Bone marrow (tissue), 2 donors: ENCODE measurements around the gene SRR.
"Not testable (repeated sequence)": the region's sequence is repeated elsewhere in the genome, so short reads cannot be mapped to it uniquely, and the experiment has no call there.

Experiments used
- DNase-seq, 2 donors: peaks; one replicate each; lab custom pipeline; 2025; lab: John Stamatoyannopoulos, UW

SRR gene

DNA sequence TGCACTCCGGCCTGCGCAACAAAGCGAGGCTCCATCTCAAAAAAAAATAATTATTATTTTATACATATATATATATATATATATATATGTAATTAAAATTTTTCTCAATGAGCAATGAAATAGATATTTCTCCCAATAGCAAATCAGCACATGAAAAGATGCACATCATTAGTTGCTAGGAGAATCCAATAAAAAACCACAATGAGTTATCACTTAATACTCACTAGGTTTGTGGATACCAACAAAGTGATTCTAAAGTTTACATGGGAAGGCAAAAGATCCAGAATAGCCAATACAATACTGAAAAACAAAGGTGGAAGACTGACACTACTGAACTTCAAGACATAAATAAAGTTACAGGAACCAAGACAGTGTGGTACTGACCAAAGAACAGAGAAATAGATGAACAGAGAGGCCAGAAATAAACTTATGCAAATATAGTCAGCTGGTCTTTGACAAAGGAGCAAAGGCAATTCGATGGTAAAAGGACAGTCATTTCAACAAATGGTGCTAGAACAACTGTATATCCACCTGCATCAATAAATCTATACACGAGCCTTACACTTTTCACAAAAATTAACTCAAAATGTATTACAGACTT is 13.8 kb upstream of the SRR start:
- no peak for DNase-seq

GRCh38 chr17:2292100-2292499 is 11.7 kb upstream of the SRR start:
- no peak for DNase-seq

GRCh38 chr17:2295575-2295974 is 8.2 kb upstream of the SRR start:
- DNase-seq = no peak

- DNase-seq = no peak
Measured at GRCh38 chr17:2297023-2297422, 6.7 kb upstream of the SRR start.

GRCh38 chr17:2299136-2299535 is 4.6 kb upstream of the SRR start:
- no peak for DNase-seq

- no peak for DNase-seq
Measured at GRCh38 chr17:2299756-2300155, 4.0 kb upstream of the SRR start.

DNA sequence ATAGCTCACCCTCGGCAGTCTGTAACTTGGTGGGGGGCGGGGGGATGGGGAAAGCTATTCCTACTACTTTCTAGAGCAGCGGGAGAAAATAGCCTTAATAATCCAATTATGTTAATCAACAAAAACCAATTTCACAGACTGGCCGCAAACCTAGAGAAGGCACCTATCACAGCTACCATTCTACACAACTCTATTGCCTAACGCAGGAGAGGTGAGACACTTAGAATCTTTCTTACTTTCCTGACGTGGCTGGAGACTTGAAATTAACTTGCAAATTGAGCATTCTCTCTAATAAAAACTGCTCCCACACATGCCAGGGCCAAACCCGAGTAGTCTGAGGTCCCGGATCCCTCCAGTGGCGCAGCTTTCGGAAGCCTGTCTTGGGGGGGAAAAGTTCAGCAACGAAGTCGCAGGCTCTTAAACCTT is 959 bp upstream of the SRR start:
- no peak for DNase-seq

DNA sequence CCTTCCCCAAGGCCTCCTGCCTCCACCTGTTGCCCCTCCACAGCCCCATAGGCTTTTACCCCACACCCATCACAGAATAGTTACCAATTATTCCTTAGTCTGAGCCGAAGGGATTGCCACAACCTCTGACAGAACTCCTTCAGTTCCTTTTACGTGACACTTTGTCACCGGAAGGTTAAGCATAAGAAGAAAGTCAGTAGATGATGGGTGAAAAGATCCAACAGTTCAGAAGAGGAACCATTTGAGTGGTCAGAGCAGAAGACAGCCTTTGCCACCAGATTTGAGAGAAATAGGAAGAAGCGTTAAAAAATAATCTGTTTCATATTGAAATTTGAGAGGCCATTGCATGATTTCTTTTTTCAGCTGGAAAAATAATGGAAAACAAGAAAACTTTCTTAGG is 1.2 kb downstream of the SRR start:
- DNase-seq = no peak

DNA sequence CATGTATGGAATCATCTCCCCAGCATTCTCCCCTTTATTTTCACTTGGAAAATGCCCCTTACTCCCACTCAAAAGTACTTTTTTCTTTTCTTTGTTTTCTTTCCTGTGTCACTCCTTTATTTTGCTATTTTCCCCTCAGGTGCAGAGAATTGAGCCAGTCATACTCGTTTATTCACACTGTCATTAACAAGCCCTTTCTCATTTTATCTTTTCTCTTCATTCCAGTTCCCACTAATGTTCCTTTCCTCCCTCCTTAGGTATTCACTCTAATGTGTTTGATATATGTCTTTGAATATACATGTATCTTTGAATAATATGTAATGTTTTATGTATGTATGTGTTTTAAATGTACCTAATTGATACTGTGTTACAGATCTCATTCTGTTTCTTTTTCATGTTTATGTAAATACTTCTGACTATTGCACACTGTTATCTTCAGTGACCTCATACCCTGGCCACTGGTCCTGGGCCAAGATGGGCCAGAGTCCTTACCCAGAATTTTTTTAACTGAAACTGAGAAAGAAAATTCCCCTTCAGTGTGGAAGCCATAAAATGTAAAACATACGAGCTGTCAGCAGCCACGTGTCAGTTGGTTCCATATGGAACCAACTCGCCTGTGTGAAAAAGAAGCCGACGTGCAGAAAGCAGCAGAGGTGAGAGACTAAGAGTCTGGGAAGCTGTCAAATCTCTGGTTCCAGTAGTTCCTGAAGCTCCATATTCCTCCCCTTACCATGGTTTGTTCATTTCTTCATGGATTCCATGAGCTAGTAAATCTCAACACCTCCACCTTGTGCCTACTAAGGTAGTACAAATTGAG is 5.8 kb downstream of the SRR start:
- no peak for DNase-seq

- no peak for DNase-seq
Measured at GRCh38 chr17:2312736-2313135, 9.0 kb downstream of the SRR start.

DNA sequence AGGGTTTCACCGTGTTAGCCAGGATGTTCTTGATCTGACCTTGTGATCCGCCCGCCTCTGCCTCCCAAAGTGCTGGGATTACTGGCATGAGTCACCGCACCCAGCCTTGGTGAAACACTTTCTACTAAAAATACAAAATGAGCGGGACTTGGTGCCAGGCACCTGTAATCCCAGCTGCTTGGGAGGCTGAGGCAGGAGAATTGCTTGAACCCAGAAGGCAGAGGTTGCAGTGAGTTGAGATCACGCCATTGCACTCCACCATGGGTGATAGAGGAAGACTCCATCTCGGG is 13.1 kb downstream of the SRR start:
- DNase-seq = not testable (repeated sequence)

GRCh38 chr17:2317796-2318195 is 14.0 kb downstream of the SRR start:
- DNase-seq = no peak

- DNase-seq = no peak
Measured at GRCh38 chr17:2319051-2319450, 15.3 kb downstream of the SRR start.

DNA sequence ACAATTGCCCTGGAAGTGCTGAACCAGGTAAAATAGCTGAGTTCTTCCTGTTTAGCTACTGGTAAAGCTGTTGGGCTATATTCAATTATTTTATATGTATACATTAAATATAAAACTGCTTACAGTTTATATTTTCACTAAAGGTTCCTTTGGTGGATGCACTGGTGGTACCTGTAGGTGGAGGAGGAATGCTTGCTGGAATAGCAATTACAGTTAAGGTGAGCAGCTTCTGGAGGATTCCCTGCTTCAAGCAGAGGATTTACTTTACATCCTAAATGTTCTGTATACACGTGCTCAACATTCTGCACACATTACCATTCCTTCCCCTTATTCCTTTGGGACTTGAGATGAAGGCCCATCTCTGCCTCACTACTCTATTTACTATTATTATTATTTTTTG is 17.6 kb downstream of the SRR start:
- no peak for DNase-seq

DNA sequence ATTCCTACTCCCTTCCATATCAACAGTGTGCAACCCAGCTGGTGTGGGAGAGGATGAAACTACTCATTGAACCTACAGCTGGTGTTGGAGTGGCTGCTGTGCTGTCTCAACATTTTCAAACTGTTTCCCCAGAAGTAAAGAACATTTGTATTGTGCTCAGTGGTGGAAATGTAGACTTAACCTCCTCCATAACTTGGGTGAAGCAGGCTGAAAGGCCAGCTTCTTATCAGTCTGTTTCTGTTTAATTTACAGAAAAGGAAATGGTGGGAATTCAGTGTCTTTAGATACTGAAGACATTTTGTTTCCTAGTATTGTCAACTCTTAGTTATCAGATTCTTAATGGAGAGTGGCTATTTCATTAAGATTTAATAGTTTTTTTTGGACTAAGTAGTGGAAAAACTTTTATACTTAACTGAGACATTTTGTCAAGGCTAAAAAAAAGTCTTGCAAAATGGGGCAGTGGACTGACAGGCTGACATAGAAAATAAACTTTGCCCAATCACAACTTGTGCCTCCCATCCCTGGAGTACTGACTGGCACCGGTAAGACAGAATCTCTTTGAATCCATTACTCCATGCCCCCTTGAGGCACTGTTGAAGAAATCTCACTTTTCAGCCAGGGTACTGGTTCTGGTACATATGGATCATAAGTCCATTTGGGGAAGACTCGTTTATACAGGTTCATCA is 20.0 kb downstream of the SRR start:
- DNase-seq = no peak

DNA sequence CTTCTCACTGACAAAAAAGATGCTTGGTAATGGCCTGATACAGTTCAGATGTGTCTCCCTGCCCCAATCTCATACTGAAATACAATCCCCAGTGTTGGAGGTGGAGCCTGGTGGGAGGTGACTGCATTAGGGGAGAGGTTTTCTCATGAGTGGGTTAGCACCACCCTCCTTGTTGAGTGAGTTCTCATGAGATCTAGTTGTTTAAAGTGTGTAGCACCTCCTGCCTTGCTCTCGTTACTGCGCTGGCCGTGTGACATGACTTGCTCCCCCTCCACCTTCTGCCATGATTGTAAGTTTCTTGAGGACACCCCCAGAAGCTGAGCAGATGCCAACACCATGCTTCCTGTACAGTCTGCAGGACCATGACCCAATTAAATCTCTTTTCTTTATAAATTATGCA is 27.6 kb downstream of the SRR start:
- no peak for DNase-seq

- no peak for DNase-seq
Measured at GRCh38 chr17:2335726-2336214, 32.0 kb downstream of the SRR start.

GRCh38 chr17:2336215-2336851 is 32.6 kb downstream of the SRR start, which contains the start of gene TSR1:
TSR1 (minus strand) TSS chr17:2336457; CDS start chr17:2336427, 30 bp downstream.
- peak; percentile 54 to 65 for DNase-seq

DNA sequence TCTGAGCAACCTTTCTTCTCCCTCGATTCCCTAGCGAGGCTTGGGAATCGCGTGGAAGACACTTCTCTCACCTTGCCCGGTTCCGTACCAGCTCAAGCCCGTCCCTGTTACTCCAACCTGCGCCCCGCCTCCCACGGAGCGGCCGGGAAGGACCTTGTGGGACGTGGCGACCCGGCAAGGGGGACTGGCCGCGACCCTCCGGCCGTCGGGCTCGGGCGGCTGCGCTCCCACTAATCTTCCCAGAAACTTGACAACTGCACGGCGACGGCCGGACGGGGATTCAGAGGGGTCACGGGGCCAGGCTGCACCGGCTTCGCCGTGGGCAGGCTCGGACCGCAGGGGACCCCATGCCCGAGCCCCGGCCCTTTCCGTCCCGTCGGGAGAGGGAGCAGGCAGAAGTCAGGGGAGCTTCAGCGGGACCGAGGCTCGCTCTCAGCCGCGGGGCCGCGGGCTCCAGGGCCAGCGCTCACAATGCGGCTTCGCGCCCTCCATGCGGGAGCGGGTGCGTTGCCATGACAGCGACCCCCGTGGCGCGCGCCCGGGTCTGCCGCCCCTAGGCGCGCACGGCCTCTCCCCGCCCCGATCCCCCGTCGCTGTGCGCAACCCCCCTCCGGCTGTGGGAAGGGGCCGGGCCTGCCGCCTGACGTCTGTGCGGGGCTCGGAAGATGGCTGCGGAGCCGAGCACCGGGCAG is 33.2 kb downstream of the SRR start, which contains the start of gene SGSM2:
Gene SGSM2, plus strand, starts transcription at position 650 of the 692 bp plus-strand sequence. CDS start 188 bp downstream, outside the sequence.
- peak in 1 of 2 donors; percentile 18 for DNase-seq

DNA sequence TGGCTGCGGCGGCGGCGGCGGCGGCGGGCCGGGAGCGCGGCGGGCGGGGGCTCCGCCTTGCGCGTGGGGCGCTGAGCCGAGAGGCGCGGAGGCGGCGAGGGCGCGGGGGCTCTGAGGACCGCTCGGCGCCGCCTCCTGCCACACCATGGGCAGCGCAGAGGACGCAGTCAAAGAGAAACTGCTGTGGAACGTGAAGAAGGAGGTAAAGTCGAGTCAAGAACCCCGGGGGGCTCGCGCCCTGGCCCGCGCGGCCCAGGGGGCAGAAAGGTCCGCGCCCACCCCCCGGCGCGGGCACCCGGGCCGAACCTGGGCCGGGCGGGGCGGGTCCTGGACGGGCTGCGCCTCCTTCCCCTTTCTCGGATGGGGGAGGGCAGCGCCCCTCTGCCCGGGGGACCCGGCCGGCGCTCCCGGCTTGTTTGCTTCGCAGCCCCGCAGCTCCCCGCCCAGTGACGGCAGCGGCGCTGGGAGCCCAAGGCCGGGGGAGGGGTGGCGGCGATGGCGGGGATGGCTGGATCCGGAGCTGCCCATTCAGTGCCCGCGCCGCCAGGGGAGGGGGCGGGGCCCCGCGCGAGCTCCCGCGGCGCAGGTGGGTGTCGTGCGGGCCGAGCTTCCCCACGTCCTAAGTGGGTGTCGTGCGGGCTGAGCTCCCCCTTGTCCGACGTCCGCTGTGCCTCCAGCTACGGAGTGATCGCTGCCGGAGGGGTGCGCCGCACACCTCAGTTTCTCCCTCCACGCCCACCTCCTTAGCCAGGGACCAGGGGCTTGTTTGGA is 34.0 kb downstream of the SRR start:
- DNase-seq = peak; percentile 5 to 6

GRCh38 chr17:2338315-2338657 is 34.5 kb downstream of the SRR start:
- DNase-seq = no peak
